ENCODE measurements around the gene PEX14.
"Not testable (repeated sequence)": the region's sequence is repeated elsewhere in the genome, so short reads cannot be mapped to it uniquely, and the experiment has no call there.

Gene PEX14

GRCh38 chr1:10494418-10494753 is 19.6 kb downstream of the PEX14 start:
- no peak for DNase-seq (ENCODE audit: low read depth in 3 of 3, low spot score in 1 of 3)

- DNase-seq (ENCODE audit: low read depth in 3 of 3, low spot score in 1 of 3) = peak; percentile 31 to 77 (median 54)
Observed at GRCh38 chr1:10494754-10495474, 20.2 kb downstream of the PEX14 start.

- DNase-seq (ENCODE audit: low read depth in 3 of 3, low spot score in 1 of 3) = no peak
Observed at GRCh38 chr1:10495475-10495817, 20.7 kb downstream of the PEX14 start.

GRCh38 chr1:10495952-10496351 is 21.2 kb downstream of the PEX14 start:
- DNase-seq (ENCODE audit: low read depth in 3 of 3, low spot score in 1 of 3) = no peak

GRCh38 chr1:10497109-10497508 is 22.4 kb downstream of the PEX14 start:
- DNase-seq (ENCODE audit: low read depth in 3 of 3, low spot score in 1 of 3) = no peak

GRCh38 chr1:10498231-10498630 is 23.5 kb downstream of the PEX14 start:
- DNase-seq (ENCODE audit: low read depth in 3 of 3, low spot score in 1 of 3) = no peak

- no peak for DNase-seq (ENCODE audit: low read depth in 3 of 3, low spot score in 1 of 3)
Observed at GRCh38 chr1:10502206-10502605, 27.5 kb downstream of the PEX14 start.

- DNase-seq (ENCODE audit: low read depth in 3 of 3, low spot score in 1 of 3) = no peak
Observed at GRCh38 chr1:10504249-10504648, 29.5 kb downstream of the PEX14 start.

- not testable (repeated sequence) for DNase-seq (ENCODE audit: low read depth in 3 of 3, low spot score in 1 of 3)
Observed at GRCh38 chr1:10506046-10506676, 31.4 kb downstream of the PEX14 start.

GRCh38 chr1:10506677-10507047 is 31.9 kb downstream of the PEX14 start:
- DNase-seq (ENCODE audit: low read depth in 3 of 3, low spot score in 1 of 3) = no peak

- no peak for DNase-seq (ENCODE audit: low read depth in 3 of 3, low spot score in 1 of 3)
Observed at GRCh38 chr1:10507111-10507879, 32.5 kb downstream of the PEX14 start.

- DNase-seq (ENCODE audit: low read depth in 3 of 3, low spot score in 1 of 3) = no peak
Observed at GRCh38 chr1:10508511-10508951, 33.8 kb downstream of the PEX14 start.

- DNase-seq (ENCODE audit: low read depth in 3 of 3, low spot score in 1 of 3) = no peak
Observed at GRCh38 chr1:10509809-10510509, 35.2 kb downstream of the PEX14 start.

- peak; percentile 48 to 59 (median 58) for DNase-seq (ENCODE audit: low read depth in 3 of 3, low spot score in 1 of 3)
Observed at GRCh38 chr1:10510520-10511493, 36.1 kb downstream of the PEX14 start.

- DNase-seq (ENCODE audit: low read depth in 3 of 3, low spot score in 1 of 3) = no peak
Observed at GRCh38 chr1:10511494-10511885, 36.7 kb downstream of the PEX14 start.

GRCh38 chr1:10513199-10513598 is 38.4 kb downstream of the PEX14 start:
- DNase-seq (ENCODE audit: low read depth in 3 of 3, low spot score in 1 of 3) = no peak

- no peak for DNase-seq (ENCODE audit: low read depth in 3 of 3, low spot score in 1 of 3)
Observed at GRCh38 chr1:10514490-10515235, 39.9 kb downstream of the PEX14 start.

GRCh38 chr1:10515301-10515975 is 40.7 kb downstream of the PEX14 start:
- DNase-seq (ENCODE audit: low read depth in 3 of 3, low spot score in 1 of 3) = no peak
